ENCODE measurements around the gene GRM2.

DNA sequence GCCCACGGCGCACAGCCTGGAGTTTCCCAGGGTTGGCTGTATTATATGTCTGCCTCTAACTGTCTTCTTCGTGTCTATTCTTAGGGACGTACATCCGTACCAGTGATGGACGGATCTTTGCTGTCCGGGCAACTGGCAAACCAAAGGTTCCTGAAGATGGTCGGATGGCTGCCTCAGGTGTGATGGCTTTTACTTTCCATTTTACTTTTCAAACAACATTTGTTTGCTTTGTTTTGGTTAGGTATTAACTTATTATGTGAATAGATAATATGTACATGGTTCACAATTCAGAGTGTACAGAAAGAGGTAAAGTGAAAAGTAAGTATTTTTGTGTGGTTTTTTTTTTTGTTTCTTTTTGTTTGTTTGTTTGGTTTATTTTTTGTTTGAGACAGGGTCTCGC is 46.9 kb upstream of the GRM2 start:
- TF ChIP-seq EZH2 (IDR thresholded peaks at IDR 0.05; ENCODE audit: borderline replicate concordance, low read depth, low read length, severe bottlenecking): no peak
- no peak for TF ChIP-seq CTCF (IDR thresholded peaks at IDR 0.05; ENCODE audit: borderline replicate concordance, extremely low read depth, low read length, poor library complexity, severe bottlenecking)

Data from DND-41 (cell line).